IMR-90 (cell line): ENCODE measurements around the gene PHF19. TPM values are rescaled to one million over a fixed set of nuclear protein-coding genes. Genes with fewer than 3 reads are reported as not detected.

Experiments
- ATAC-seq: fragments of 200-7000 bp; cut with Tn5 transposase; 2 replicates; pipeline ENCODE4 v1.9.1; 2020; ENCODE audit warnings: low read depth, mild to moderate bottlenecking, moderate library complexity
- BruUV-seq: library from RNA; stranded (reverse); fragments of 400-500 nt; replicated peaks from 2 replicates; lab custom pipeline; 2021; lab: Mats Ljungman, UMichigan
- CTCF ChIA-PET: fragments of 300-600 bp; formaldehyde crosslinking; extraction: SDS; loops from one replicate; lab custom pipeline; 2021; ENCODE audit warnings: antibody characterized with exemption; lab: Yijun Ruan, JAX
- POLR2A ChIA-PET: fragments of 300-600 bp; sonication (Branson Sonifier 250); formaldehyde crosslinking; loops from one replicate; lab custom pipeline; 2022; ENCODE audit warnings: antibody characterized with exemption; ENCODE audit not compliant: unreplicated experiment; lab: Charles Lee
- DNase-seq: peaks from one replicate; pipeline ENCODE4 v3.0.0; 2013
- H2AFZ ChIP-seq: replicated peaks from 2 replicates; pipeline ENCODE3; 2013; ENCODE audit warnings: low read length, mild to moderate bottlenecking; ENCODE audit not compliant: poor library complexity
- H2AK5ac ChIP-seq: 2 replicates; pipeline ENCODE4 v1.6.1; 2013; ENCODE audit warnings: low read depth, low read length, inconsistent platforms
- H2AK9ac ChIP-seq: replicated peaks from 2 replicates; pipeline ENCODE3; 2013; ENCODE audit warnings: mild to moderate bottlenecking, low read depth, low read length, moderate library complexity; ENCODE audit not compliant: poor library complexity
- H2BK120ac ChIP-seq: 2 replicates; pipeline ENCODE4 v1.6.1; 2013; ENCODE audit warnings: low read depth, low read length, inconsistent platforms
- H2BK15ac ChIP-seq: 3 replicates; pipeline ENCODE4 v1.6.1; 2013; ENCODE audit warnings: low read depth, low read length, inconsistent platforms
- H2BK20ac ChIP-seq: 2 replicates; pipeline ENCODE4 v1.6.1; 2013; ENCODE audit warnings: low read depth, mild to moderate bottlenecking, inconsistent platforms, low read length, moderate library complexity
- H2BK5ac ChIP-seq: 2 replicates; pipeline ENCODE4 v1.6.1; 2013; ENCODE audit warnings: mild to moderate bottlenecking, low read depth, low read length, inconsistent platforms; ENCODE audit not compliant: poor library complexity, severe bottlenecking
- H3K14ac ChIP-seq: replicated peaks from 2 replicates; pipeline ENCODE4 v1.6.1; 2013; ENCODE audit warnings: low read depth, low read length, inconsistent platforms
- H3K18ac ChIP-seq: 2 replicates; pipeline ENCODE4 v1.6.1; 2013; ENCODE audit warnings: low read depth, low read length, control low read depth
- H3K23ac ChIP-seq: 2 replicates; pipeline ENCODE4 v1.6.1; 2013; ENCODE audit warnings: low read depth, low read length, inconsistent platforms
- H3K27ac ChIP-seq: 2 replicates; pipeline ENCODE4 v1.5.1; 2013; ENCODE audit warnings: mild to moderate bottlenecking, control low read depth, low read length; ENCODE audit not compliant: insufficient read depth
- H3K27me3 ChIP-seq: 2 replicates; pipeline ENCODE4 v1.6.1; 2013; ENCODE audit warnings: low read length; ENCODE audit not compliant: control insufficient read depth, insufficient read depth
- H3K36me3 ChIP-seq: 2 replicates; pipeline ENCODE4 v1.6.1; 2013; ENCODE audit warnings: low read length, mixed read lengths; ENCODE audit not compliant: control insufficient read depth, insufficient read depth
- H3K4ac ChIP-seq: 2 replicates; pipeline ENCODE4 v1.6.1; 2013; ENCODE audit warnings: low read depth, low read length, inconsistent platforms
- H3K4me1 ChIP-seq: 2 replicates; pipeline ENCODE4 v1.6.1; 2013; ENCODE audit warnings: low read length, mixed read lengths; ENCODE audit not compliant: control insufficient read depth, insufficient read depth
- H3K4me2 ChIP-seq: 2 replicates; pipeline ENCODE4 v1.6.1; 2013; ENCODE audit warnings: low read depth, mild to moderate bottlenecking, control low read depth, low read length, moderate library complexity
- H3K4me3 ChIP-seq: 2 replicates; pipeline ENCODE4 v1.5.1; 2013; ENCODE audit warnings: low read depth, mild to moderate bottlenecking, control low read depth, low read length, moderate library complexity; ENCODE audit not compliant: insufficient read depth
- H3K56ac ChIP-seq: 2 replicates; pipeline ENCODE4 v1.6.1; 2013; ENCODE audit warnings: low read length, inconsistent platforms; ENCODE audit not compliant: insufficient read depth; ENCODE audit errors: extremely low read depth
- H3K79me1 ChIP-seq, 2 experiments: 2 replicates each; pipeline ENCODE4 v1.6.1; 2013; ENCODE audit warnings: low read length in 2 of 2, inconsistent platforms in 1 of 2, low read depth in 1 of 2
- H3K9ac ChIP-seq: 2 replicates; pipeline ENCODE4 v1.6.1; 2013; ENCODE audit warnings: low read depth, low read length, control low read depth
- H3K9me1 ChIP-seq: 2 replicates; pipeline ENCODE4 v1.6.1; 2013; ENCODE audit warnings: low read length, inconsistent platforms; ENCODE audit not compliant: insufficient read depth
- H3K9me3 ChIP-seq: 2 replicates; pipeline ENCODE4 v1.6.1; 2013; ENCODE audit warnings: low read length; ENCODE audit not compliant: control insufficient read depth, insufficient read depth
- H4K20me1 ChIP-seq: 2 replicates; pipeline ENCODE4 v1.6.1; 2013; ENCODE audit warnings: low read length, inconsistent platforms; ENCODE audit not compliant: insufficient read depth
- H4K5ac ChIP-seq: 2 replicates; pipeline ENCODE4 v1.6.1; 2013; ENCODE audit warnings: mild to moderate bottlenecking, low read depth, low read length, control low read depth
- H4K8ac ChIP-seq, 2 experiments: 2 replicates each; pipeline ENCODE4 v1.6.1; 2013; ENCODE audit warnings: low read depth in 2 of 2, low read length in 2 of 2, control low read depth in 1 of 2, inconsistent platforms in 1 of 2
- H4K91ac ChIP-seq: 2 replicates; pipeline ENCODE4 v1.6.1; 2013; ENCODE audit warnings: low read depth, low read length, inconsistent platforms; ENCODE audit not compliant: insufficient read depth
- BHLHE40 ChIP-seq: fragments of 150-350 bp; IDR thresholded peaks from 2 replicates; pipeline ENCODE4 v1.6.1; 2016; ENCODE audit warnings: mild to moderate bottlenecking, low read depth, low read length
- MAZ ChIP-seq: IDR thresholded peaks from 2 replicates; pipeline ENCODE4 v1.6.1; 2012; ENCODE audit warnings: low read depth, mild to moderate bottlenecking, low read length, improper control_type of control experiment, moderate library complexity, borderline replicate concordance
- WGBS, 2 experiments: methylation state at CpG; one replicate each; pipeline versions ENCODE4 v1.1.5 to v1.1.7; 2013; ENCODE audit warnings: missing lambda C conversion rate in 2 of 2; ENCODE audit not compliant: insufficient read length in 1 of 2; ENCODE audit errors: extremely low coverage in 2 of 2; 5-methylcytosine and 5-hydroxymethylcytosine counted together
- dilution Hi-C: fragments of 300-500 bp; cut with HindIII; formaldehyde crosslinking; loops from one replicate; pipeline ENCODE4 v1.14.3; 2018; ENCODE audit warnings: low sequenced_read_pairs; ENCODE audit not compliant: unreplicated experiment
- in situ Hi-C: fragments of 300-500 bp; cut with MboI; formaldehyde crosslinking; loops from 3 replicates; pipeline ENCODE4 v1.14.3; 2019; ENCODE audit warnings: low sequenced_read_pairs, inconsistent platforms, mixed read lengths
- intact Hi-C: fragments of 100-400 bp; cut with micrococcal nuclease; formaldehyde crosslinking; loops from 2 replicates; pipeline ENCODE4 v1.10.0; 2022
- polyA plus RNA-seq, 3 experiments: library from polyadenylated mRNA; depleted of rRNA; stranded (reverse); fragments of >200 nt; gene quantifications; 2 replicates each; pipeline ENCODE4 v1.2.3, GENCODE V29; 2012; ENCODE audit warnings: low replicate concordance in 1 of 3
- total RNA-seq: library from RNA; depleted of rRNA; stranded (reverse); fragments of >200 nt; gene quantifications from 2 replicates; pipeline ENCODE4 v1.2.3, GENCODE V29; 2012

Gene PHF19
- total and polyA plus RNA-seq, 2 of the 4 experiments (the other 2 are of a cell fraction): 37.6 to 55.6 TPM

- H2AK9ac ChIP-seq: no peak overlapping the region
- no peak overlapping the region for H3K23ac ChIP-seq
- H2BK20ac ChIP-seq: no peak overlapping the region
- POLR2A ChIA-PET: no interaction called here
- H3K27me3 ChIP-seq: no peaks in the 10 kb centered on the region
- no peak overlapping the region for H3K56ac ChIP-seq
- no peak overlapping the region for H3K27ac ChIP-seq
- H2BK5ac ChIP-seq: no peak overlapping the region
- H3K18ac ChIP-seq: no peak overlapping the region
- CTCF ChIA-PET: no interaction called here
- H4K20me1 ChIP-seq: no peaks in the 10 kb centered on the region
- 0 out of 2 replicates have a peak, but pooled peaks cover 2% of the 10 kb centered on the region for H3K9me3 ChIP-seq
- H3K9me1 ChIP-seq: peaks cover 25% of the 10 kb centered on the region
- in situ Hi-C loops: no loop called here
- H3K36me3 ChIP-seq: peaks cover 6% of the 10 kb centered on the region
- no peak overlapping the region for H2AK5ac ChIP-seq
- no peak overlapping the region for H4K5ac ChIP-seq
- WGBS, 2 experiments: no CpG with 5 or more reads among the region's 4 CpGs
- no peak overlapping the region for H4K91ac ChIP-seq
- no peak overlapping the region for H3K9ac ChIP-seq
- BruUV-seq: no TSS peak
- intact Hi-C loops: no loop called here
- TF ChIP-seq MAZ (peak; percentile 13; the same call in 1 of the 2 replicates), BHLHE40 (no peak)
- peaks cover 4% of the 10 kb centered on the region for H3K4me1 ChIP-seq
- H2AFZ ChIP-seq: no peak overlapping the region
- no peak overlapping the region for H4K8ac ChIP-seq
- H3K4me2 ChIP-seq: no peak overlapping the region
- dilution Hi-C loops: no loop called here
- H2BK120ac ChIP-seq: no peak overlapping the region
- peaks cover 0 to 12% of the 10 kb centered on the region in 2 experiments; a peak in 2 of 4 replicates for H3K79me1 ChIP-seq
- ATAC-seq: no peak
- no peak overlapping the region for H3K4ac ChIP-seq
- no peak overlapping the region for H3K4me3 ChIP-seq
- no peak for DNase-seq
- no peak overlapping the region for H2BK15ac ChIP-seq
- H3K14ac ChIP-seq: no peak overlapping the region
Measured at GRCh38 chr9:120913647-120914264, 36.8 kb upstream of the PHF19 start.
